DND-41 (cell line): Measurements from ENCODE around the gene KCNMA1.

Experiments used
- ATAC-seq: fragments of 200-7000 bp; cut with Tn5 transposase; 3 replicates; pipeline ENCODE4 v1.9.1; 2021; ENCODE audit warnings: low read depth; ENCODE audit not compliant: insufficient read depth
- DNase-seq: peaks from one replicate; pipeline ENCODE4 v3.0.0-alpha.2; 2020
- H2AFZ ChIP-seq: 2 replicates; pipeline ENCODE4 v1.6.0; 2012; ENCODE audit warnings: low read depth, low read length
- H3K27ac ChIP-seq: 2 replicates; pipeline ENCODE4 v1.5.1; 2012; ENCODE audit warnings: low read length, inconsistent platforms
- H3K27me3 ChIP-seq: fragments of 200-600 bp; sonication (generic); 2 replicates; pipeline ENCODE4 v1.6.0; 2012; ENCODE audit warnings: low read length, mild to moderate bottlenecking, inconsistent platforms; ENCODE audit not compliant: insufficient read depth, poor library complexity
- H3K36me3 ChIP-seq: 2 replicates; pipeline ENCODE4 v1.5.1; 2012; ENCODE audit warnings: low read length, inconsistent platforms; ENCODE audit not compliant: insufficient read depth
- H3K4me1 ChIP-seq: 2 replicates; pipeline ENCODE4 v1.5.1; 2012; ENCODE audit warnings: mild to moderate bottlenecking, low read length; ENCODE audit not compliant: insufficient read depth
- H3K4me2 ChIP-seq: 2 replicates; pipeline ENCODE4 v1.6.0; 2012; ENCODE audit warnings: mild to moderate bottlenecking, moderate library complexity, low read length, inconsistent platforms; ENCODE audit not compliant: insufficient read depth
- H3K4me3 ChIP-seq, 2 experiments: fragments of 200-600 bp in 1 of 2; shearing (Covaris generic) in 1 of 2; 2 replicates each; pipeline ENCODE4 v1.5.1; 2012 to 2016; ENCODE audit warnings: inconsistent platforms in 2 of 2, low read length in 2 of 2, mild to moderate bottlenecking in 2 of 2, low read depth in 1 of 2, moderate library complexity in 1 of 2
- H3K79me2 ChIP-seq: 2 replicates; pipeline ENCODE4 v1.6.0; 2012; ENCODE audit warnings: low read length, inconsistent platforms; ENCODE audit not compliant: insufficient read depth
- H3K9ac ChIP-seq: 2 replicates; pipeline ENCODE4 v1.6.0; 2012; ENCODE audit warnings: low read depth, mild to moderate bottlenecking, inconsistent platforms, low read length, moderate library complexity
- H3K9me3 ChIP-seq: 2 replicates; pipeline ENCODE4 v1.5.1; 2012; ENCODE audit warnings: low read length, moderate library complexity, mild to moderate bottlenecking, inconsistent platforms; ENCODE audit not compliant: insufficient read depth, severe bottlenecking
- H4K20me1 ChIP-seq: 2 replicates; pipeline ENCODE4 v1.6.0; 2012; ENCODE audit warnings: low read length; ENCODE audit not compliant: insufficient read depth
- EZH2 ChIP-seq: IDR thresholded peaks from 3 replicates; pipeline ENCODE4 v1.6.1; 2012; ENCODE audit warnings: borderline replicate concordance, low read depth, mild to moderate bottlenecking, moderate library complexity, low read length, inconsistent platforms; ENCODE audit not compliant: severe bottlenecking
- TF ChIP-seq, protein P1 (sequence below): IDR thresholded peaks from 2 replicates; pipeline ENCODE4 v1.5.1; 2012; ENCODE audit warnings: borderline replicate concordance, low read length, moderate library complexity, mild to moderate bottlenecking; ENCODE audit not compliant: poor library complexity, severe bottlenecking; ENCODE audit errors: extremely low read depth

The KCNMA1 gene

DNA sequence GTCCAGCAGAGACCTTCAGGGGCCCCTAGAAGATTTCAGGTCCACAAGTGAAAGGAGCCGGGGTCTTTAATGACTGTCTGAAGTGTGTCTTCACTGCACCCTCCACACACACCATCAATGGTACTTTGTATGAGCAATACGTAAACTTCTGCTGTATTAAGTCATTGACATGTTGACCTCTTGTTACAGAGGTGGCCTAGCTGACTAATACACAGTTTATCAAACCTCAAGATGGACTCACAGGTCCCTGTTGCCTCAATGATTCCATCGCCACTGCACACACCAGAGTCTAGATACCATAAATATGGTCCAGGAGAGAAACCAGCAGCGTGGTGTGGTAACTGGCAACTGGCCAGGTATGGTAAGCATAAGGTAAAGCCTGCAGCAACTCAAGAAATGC, 19.5 kb downstream of the KCNMA1 start:
- Histone ChIP-seq H2AFZ (no peak overlapping the region), H4K20me1 (no peaks in the 10 kb centered on the region), H3K9ac (no peak overlapping the region), H3K79me2 (no peaks in the 10 kb centered on the region), H3K27me3 (peaks cover 8% of the 10 kb centered on the region), H3K4me3 (no peak overlapping the region), H3K9me3 (no peaks in the 10 kb centered on the region), H3K4me1 (no peaks in the 10 kb centered on the region), H3K36me3 (no peaks in the 10 kb centered on the region), H3K27ac (no peak overlapping the region), H3K4me2 (no peak overlapping the region)
- ATAC-seq, result no peak
- DNase-seq, result no peak
- TF ChIP-seq, protein P1, sequence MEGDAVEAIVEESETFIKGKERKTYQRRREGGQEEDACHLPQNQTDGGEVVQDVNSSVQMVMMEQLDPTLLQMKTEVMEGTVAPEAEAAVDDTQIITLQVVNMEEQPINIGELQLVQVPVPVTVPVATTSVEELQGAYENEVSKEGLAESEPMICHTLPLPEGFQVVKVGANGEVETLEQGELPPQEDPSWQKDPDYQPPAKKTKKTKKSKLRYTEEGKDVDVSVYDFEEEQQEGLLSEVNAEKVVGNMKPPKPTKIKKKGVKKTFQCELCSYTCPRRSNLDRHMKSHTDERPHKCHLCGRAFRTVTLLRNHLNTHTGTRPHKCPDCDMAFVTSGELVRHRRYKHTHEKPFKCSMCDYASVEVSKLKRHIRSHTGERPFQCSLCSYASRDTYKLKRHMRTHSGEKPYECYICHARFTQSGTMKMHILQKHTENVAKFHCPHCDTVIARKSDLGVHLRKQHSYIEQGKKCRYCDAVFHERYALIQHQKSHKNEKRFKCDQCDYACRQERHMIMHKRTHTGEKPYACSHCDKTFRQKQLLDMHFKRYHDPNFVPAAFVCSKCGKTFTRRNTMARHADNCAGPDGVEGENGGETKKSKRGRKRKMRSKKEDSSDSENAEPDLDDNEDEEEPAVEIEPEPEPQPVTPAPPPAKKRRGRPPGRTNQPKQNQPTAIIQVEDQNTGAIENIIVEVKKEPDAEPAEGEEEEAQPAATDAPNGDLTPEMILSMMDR, result no peak
- TF ChIP-seq EZH2, result no peak

- H2AFZ ChIP-seq, result no peak overlapping the region
- H3K27me3 ChIP-seq, result peaks cover 3% of the 10 kb centered on the region
- no peak for TF ChIP-seq EZH2
- TF ChIP-seq, protein P1, result no peak
- H3K36me3 ChIP-seq, result no peaks in the 10 kb centered on the region
- H3K4me3 ChIP-seq, result no peak overlapping the region
- ATAC-seq (no peak), DNase-seq (no peak)
- no peak overlapping the region for H3K9ac ChIP-seq
- H3K79me2 ChIP-seq, result no peaks in the 10 kb centered on the region
- H3K27ac ChIP-seq, result no peak overlapping the region
- no peaks in the 10 kb centered on the region for H4K20me1 ChIP-seq
- H3K4me2 ChIP-seq, result no peak overlapping the region
- no peaks in the 10 kb centered on the region for H3K4me1 ChIP-seq
- H3K9me3 ChIP-seq, result no peaks in the 10 kb centered on the region
Measured at GRCh38 chr10:77616766-77617165, 20.8 kb downstream of the KCNMA1 start.

- H3K9ac ChIP-seq, result no peak overlapping the region
- no peaks in the 10 kb centered on the region for H4K20me1 ChIP-seq
- TF ChIP-seq, protein P1, result no peak
- no peak for TF ChIP-seq EZH2
- no peaks in the 10 kb centered on the region for H3K9me3 ChIP-seq
- H2AFZ ChIP-seq, result no peak overlapping the region
- DNase-seq (no peak), ATAC-seq (no peak)
- no peaks in the 10 kb centered on the region for H3K36me3 ChIP-seq
- no peak overlapping the region for H3K27ac ChIP-seq
- peaks cover 3% of the 10 kb centered on the region for H3K27me3 ChIP-seq
- no peak overlapping the region for H3K4me2 ChIP-seq
- H3K79me2 ChIP-seq, result no peaks in the 10 kb centered on the region
- no peaks in the 10 kb centered on the region for H3K4me1 ChIP-seq
- H3K4me3 ChIP-seq, result no peak overlapping the region
Measured at GRCh38 chr10:77614778-77615625, 22.6 kb downstream of the KCNMA1 start.
